K562 (cell line): ENCODE data around the gene TMEM154. TPM values are rescaled to one million over a fixed set of nuclear protein-coding genes. Genes with fewer than 3 reads are reported as not detected.
A peak's percentile ranks its signal among the peaks of the same experiment; 100 is the strongest.

Experiments
- ARID3B ChIP-seq: fragments of 250-450 bp; sonication (Bioruptor Pico); IDR thresholded peaks from 2 replicates; pipeline ENCODE4 v1.4.0; 2020; ENCODE audit warnings: borderline replicate concordance
- CLOCK ChIP-seq: fragments of 250-450 bp; sonication (Bioruptor Pico); IDR thresholded peaks from 2 replicates; pipeline ENCODE4 v1.4.0; 2020; ENCODE audit warnings: mild to moderate bottlenecking, moderate library complexity, borderline replicate concordance
- CTCFL ChIP-seq: IDR thresholded peaks from 2 replicates; pipeline ENCODE4 v1.6.1; 2011; ENCODE audit warnings: borderline replicate concordance, low read depth, mild to moderate bottlenecking, moderate library complexity, low read length; ENCODE audit not compliant: insufficient read depth, poor library complexity, severe bottlenecking
- CXXC5 ChIP-seq: fragments of 250-450 bp; sonication (Bioruptor Pico); IDR thresholded peaks from 2 replicates; pipeline ENCODE4 v1.8.0; 2022; ENCODE audit warnings: inconsistent platforms, mild to moderate bottlenecking, moderate library complexity
- EP300 ChIP-seq: IDR thresholded peaks from 2 replicates; pipeline ENCODE4 v1.6.1; 2012; ENCODE audit warnings: low read length, improper control_type of control experiment
- FUS ChIP-seq: fragments of 200-400 bp; formaldehyde crosslinking; optimal IDR thresholded peaks from 2 replicates; pipeline ENCODE3; 2017; ENCODE audit warnings: low read depth, low read length
- HDAC8 ChIP-seq: fragments of 450-650 bp; IDR thresholded peaks from 2 replicates; pipeline ENCODE4 v1.6.1; 2016; ENCODE audit warnings: mild to moderate bottlenecking, missing genetic modification characterization, moderate library complexity, missing compliant biosample characterization
- MCM5 ChIP-seq: fragments of 450-650 bp; IDR thresholded peaks from 2 replicates; pipeline ENCODE4 v1.6.1; 2016; ENCODE audit warnings: low read depth
- SMAD4 ChIP-seq: fragments of 250-450 bp; sonication (Bioruptor Pico); conservative IDR thresholded peaks from 2 replicates; pipeline ENCODE4 v1.8.0; 2021; ENCODE audit warnings: inconsistent platforms, mild to moderate bottlenecking, moderate library complexity
- SPI1 ChIP-seq: IDR thresholded peaks from 2 replicates; pipeline ENCODE4 v1.6.1; 2011; ENCODE audit warnings: low read depth, low read length, control low read depth, borderline replicate concordance
- THAP7 ChIP-seq: fragments of 250-450 bp; sonication (Bioruptor Pico); IDR thresholded peaks from 2 replicates; pipeline ENCODE4 v1.5.0; 2021
- THRB ChIP-seq: fragments of 450-650 bp; formaldehyde crosslinking; conservative IDR thresholded peaks from 2 replicates; pipeline ENCODE4 v1.4.0; 2022; ENCODE audit warnings: mild to moderate bottlenecking, missing genetic modification characterization
- TOE1 ChIP-seq, 2 experiments: fragments of 450-650 bp in 1 of 2; sonication (generic) in 1 of 2; formaldehyde crosslinking in 1 of 2; IDR thresholded peaks; 2 replicates each; pipeline versions ENCODE4 v1.7.1 to v1.8.0; 2016 to 2022; ENCODE audit warnings: borderline replicate concordance in 2 of 2, mild to moderate bottlenecking in 2 of 2, antibody characterized with exemption in 1 of 2, inconsistent platforms in 1 of 2, low read depth in 1 of 2, missing genetic modification reagents in 1 of 2, moderate library complexity in 1 of 2
- ZFP36 ChIP-seq: fragments of 150-350 bp; IDR thresholded peaks from 2 replicates; pipeline ENCODE4 v1.6.1; 2018; ENCODE audit warnings: low read length, low read depth; ENCODE audit not compliant: partially characterized antibody
- ZNF121 ChIP-seq: sonication (generic); formaldehyde crosslinking; conservative IDR thresholded peaks from 2 replicates; pipeline ENCODE4 v1.8.0; 2022; ENCODE audit warnings: missing genetic modification reagents
- ZNF146 ChIP-seq: IDR thresholded peaks from one replicate; pipeline ENCODE4 v1.6.1; 2018; ENCODE audit warnings: missing compliant biosample characterization; ENCODE audit not compliant: unreplicated experiment
- polyA plus RNA-seq, 8 experiments: library from polyadenylated mRNA; depleted of rRNA in 4 of 8; stranded (reverse) in 5 of 8; unstranded in 3 of 8; fragments of >200 nt; fragmentation: Nextera tagmentation in 2 of 8; fragmentation: Illumina TruSeq in 1 of 8; extraction: Ambion mirVana in 2 of 8; extraction: Trizol in 1 of 8; gene quantifications; 2 replicates each; pipeline versions ENCODE4 v1.2.1 to v1.2.3, GENCODE V29; 2011 to 2014; ENCODE audit warnings: inconsistent platforms in 1 of 8, missing spikeins in 1 of 8
- total RNA-seq, 7 experiments: library from RNA; depleted of rRNA in 6 of 7; stranded (reverse); fragments of >200 nt in 6 of 7; fragmentation: Illumina TruSeq in 2 of 7; extraction: Trizol in 2 of 7; gene quantifications; 2 replicates each; pipeline versions ENCODE4 v1.2.1 to v1.2.3, GENCODE V29; 2011 to 2021; ENCODE audit warnings: low replicate concordance in 1 of 7

Gene TMEM154
- total and polyA plus RNA-seq, 9 of the 15 experiments (the other 6 are each of a cell fraction or from before 2014, with no cell fraction given) = 0.13 to 1.8 (median 0.58) TPM

GRCh38 chr4:152679414-152680281, at the start of gene TMEM154 (continued):
- TF ChIP-seq ZNF146 (CRISPR knock-in tag) (no peak), THRB (CRISPR knock-in tag) (no peak), HDAC8 (tag) (no peak), CXXC5 (CRISPR knock-in tag) (peak; percentile 26; the same call in 1 of the 2 replicates), FUS (no peak), EP300 (peak; percentile 4; the same call in 1 of the 2 replicates), ZNF121 (no peak), TOE1 (IDR thresholded peaks at IDR 0.05; ENCODE audit: borderline replicate concordance) (0 out of 2 replicates have a peak, but pooled peaks have one; percentile 21), TOE1 (CRISPR knock-in tag; IDR thresholded peaks at IDR 0.05; ENCODE audit: borderline replicate concordance, low read depth) (no peak), CLOCK (CRISPR knock-in tag) (no peak), SPI1 (peak; percentile 58; the same call in 1 of the 2 replicates), ZFP36 (peak; percentile 43), ARID3B (CRISPR knock-in tag) (no peak), CTCFL (no peak), SMAD4 (CRISPR knock-in tag) (no peak), MCM5 (no peak), THAP7 (CRISPR knock-in tag) (no peak)
